ENCODE measurements around the gene RASAL2.
"Not testable (repeated sequence)": the region's sequence is repeated elsewhere in the genome, so short reads cannot be mapped to it uniquely, and the experiment has no call there.

Gene RASAL2

GRCh38 chr1:178072326-178072725, 21.6 kb upstream of the RASAL2 start:
- DNase-seq, result no peak

GRCh38 chr1:178075333-178075732, 18.6 kb upstream of the RASAL2 start:
- no peak for DNase-seq

DNA sequence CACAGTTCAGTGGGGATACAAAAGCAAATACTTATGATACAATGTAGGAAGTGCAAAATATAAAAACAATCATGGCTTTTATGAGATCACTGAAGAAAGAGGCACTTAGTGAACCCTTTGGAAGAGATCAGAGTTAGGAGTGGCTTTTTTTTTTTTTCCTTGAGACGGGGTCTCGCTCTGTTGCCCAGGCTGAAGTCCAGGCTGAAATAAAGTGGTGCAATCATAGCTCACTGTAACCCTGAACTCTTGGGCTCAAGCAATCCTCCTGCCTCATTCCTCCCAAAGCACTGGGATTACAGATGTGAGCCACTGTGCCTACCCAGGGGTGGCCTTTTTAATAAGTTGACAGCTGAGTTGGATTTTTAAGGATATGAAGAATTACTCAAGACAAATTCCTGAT, 17.3 kb upstream of the RASAL2 start:
- no peak for DNase-seq

DNA sequence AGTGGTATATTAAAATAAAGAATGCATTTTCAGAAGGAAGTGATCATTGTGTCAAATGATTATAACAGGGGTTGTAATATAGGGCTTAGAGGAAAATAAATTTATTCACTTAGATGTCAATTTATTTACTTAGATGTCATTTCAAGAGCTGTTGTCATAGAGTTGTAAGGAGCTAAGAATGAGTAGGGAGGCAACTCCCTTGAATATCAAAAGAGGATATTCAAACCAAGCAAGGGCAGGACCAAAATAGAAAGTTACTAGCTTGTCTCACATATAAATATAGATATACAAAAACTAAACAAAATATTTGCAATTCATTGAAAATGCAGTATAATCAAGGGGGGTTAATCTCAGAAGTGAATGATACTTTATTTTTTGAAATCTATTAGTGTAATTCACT, 16.0 kb upstream of the RASAL2 start:
- DNase-seq, result no peak

DNA sequence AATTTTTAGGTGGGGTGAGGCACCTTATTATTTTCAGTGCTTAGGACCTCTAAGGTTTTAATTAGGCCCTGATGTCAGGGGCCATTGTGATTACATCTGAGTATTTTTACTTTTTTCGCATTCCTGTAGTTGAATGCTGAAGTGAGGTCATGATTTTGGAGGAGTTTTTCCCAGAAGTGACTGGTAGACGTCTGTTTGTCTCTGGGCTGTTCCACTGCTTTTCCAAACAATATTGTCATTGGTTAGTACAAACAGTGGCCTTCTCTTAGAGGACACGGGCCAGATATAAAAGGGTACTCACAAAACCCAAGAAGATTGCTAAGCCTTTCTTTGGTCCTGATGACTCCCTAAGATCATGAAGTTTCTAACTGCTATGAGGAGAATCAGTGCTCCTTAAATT, 7.6 kb upstream of the RASAL2 start:
- no peak for DNase-seq

- no peak for DNase-seq
Observed at GRCh38 chr1:178086766-178087165, 7.1 kb upstream of the RASAL2 start.

- no peak for DNase-seq
Observed at GRCh38 chr1:178088651-178089050, 5.3 kb upstream of the RASAL2 start.

DNA sequence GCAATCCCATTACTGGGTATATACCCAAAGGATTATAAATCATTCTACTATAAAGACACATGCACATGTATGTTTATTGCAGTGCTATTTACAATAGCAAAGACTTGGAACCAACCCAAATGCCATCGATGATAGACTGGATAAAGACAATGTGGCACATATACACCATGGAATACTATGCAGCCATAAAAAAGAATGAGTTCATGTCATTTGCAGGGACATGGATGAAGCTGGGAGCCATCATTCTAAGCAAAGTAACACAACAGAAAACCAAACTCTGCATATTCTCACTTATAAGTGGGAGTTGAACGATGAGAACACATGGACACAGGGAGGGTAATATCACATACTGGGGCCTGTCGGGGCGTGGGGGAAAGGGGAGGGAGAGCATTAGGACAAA, 2.5 kb upstream of the RASAL2 start:
- not testable (repeated sequence) for DNase-seq

GRCh38 chr1:178091986-178092745, 1.7 kb upstream of the RASAL2 start:
- no peak for DNase-seq

DNA sequence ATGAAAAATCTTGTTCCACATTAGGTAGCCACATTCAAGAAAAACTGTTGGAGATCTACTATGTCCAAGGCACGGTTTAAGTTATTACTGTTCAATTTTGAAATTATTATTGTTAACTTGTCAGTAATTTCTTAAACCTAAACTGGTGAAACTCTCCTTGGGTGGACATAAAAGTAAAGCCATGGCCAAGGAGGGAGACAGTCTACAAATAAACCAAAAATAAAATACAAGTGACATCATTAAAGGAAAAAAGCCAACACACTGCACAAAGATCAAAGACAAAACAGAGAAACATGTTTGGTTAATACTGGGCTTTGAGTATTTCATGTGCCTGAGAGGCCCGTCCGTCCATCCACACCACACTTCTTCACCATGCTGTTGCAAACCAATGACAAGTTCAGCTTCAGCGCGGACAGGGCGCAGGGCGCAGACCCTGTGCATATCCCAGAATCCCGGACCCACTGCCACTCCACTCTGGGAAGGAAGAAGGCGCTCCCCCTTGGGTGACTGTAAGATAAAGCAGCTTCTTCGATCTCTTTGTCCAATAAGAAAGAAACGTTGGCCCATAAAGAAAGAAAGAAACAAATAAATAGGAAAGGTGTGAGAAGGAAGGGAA, 918 bp upstream of the RASAL2 start:
- no peak for DNase-seq

DNA sequence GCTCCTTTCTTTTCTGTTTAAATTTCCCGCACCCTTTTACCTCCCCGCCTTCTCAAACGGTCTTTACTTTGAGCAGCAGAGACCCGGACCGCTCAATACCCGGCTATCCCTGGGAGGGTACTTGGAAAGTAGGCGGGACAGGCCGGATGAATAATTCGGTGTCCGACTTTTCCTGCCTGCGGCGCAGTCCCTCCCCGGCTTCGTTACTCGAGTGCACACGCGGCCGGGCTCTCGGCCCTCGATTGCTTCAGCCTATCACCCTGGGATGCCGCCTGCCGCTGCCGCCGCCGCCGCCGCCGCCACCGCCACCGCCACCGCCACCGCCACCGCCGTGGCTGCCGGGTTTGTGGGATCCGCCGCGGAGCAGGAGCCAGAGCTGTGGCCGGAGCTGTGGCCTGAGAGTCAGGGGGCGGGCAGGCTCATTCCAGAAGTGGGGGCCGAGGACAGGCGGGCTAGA, 382 bp upstream of the RASAL2 start:
- DNase-seq, result no peak

GRCh38 chr1:178094739-178095645, 1.1 kb downstream of the RASAL2 start:
- DNase-seq, result no peak

DNA sequence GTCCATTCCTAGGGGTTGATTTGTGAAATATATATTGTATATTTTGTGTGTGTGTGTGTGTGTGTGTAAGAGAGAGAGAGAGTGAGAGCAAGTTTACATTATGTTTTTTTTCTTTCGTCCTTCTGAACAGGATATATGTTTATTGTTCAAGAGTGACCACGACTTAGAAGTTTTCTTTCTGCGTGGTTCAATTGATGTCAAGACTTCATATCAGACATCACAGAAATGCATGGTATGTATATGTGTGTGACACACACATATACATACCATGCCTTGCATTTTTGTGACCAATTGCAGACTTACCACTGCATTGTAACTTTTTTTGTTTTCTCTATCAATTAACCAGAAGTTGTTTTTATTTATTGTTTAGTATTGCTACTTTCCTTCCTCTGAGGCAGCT, 2.5 kb downstream of the RASAL2 start:
- DNase-seq, result no peak

GRCh38 chr1:178098262-178098661, 4.4 kb downstream of the RASAL2 start:
- no peak for DNase-seq

- DNase-seq, result no peak
Observed at GRCh38 chr1:178101266-178101630, 7.3 kb downstream of the RASAL2 start.

- DNase-seq, result no peak
Observed at GRCh38 chr1:178101654-178102053, 7.8 kb downstream of the RASAL2 start.

- no peak for DNase-seq
Observed at GRCh38 chr1:178102218-178102617, 8.3 kb downstream of the RASAL2 start.

GRCh38 chr1:178107823-178108222, 13.9 kb downstream of the RASAL2 start:
- DNase-seq, result no peak

GRCh38 chr1:178109348-178110143, 15.6 kb downstream of the RASAL2 start:
- no peak for DNase-seq

GRCh38 chr1:178115260-178115659, 21.4 kb downstream of the RASAL2 start:
- no peak for DNase-seq

DNA sequence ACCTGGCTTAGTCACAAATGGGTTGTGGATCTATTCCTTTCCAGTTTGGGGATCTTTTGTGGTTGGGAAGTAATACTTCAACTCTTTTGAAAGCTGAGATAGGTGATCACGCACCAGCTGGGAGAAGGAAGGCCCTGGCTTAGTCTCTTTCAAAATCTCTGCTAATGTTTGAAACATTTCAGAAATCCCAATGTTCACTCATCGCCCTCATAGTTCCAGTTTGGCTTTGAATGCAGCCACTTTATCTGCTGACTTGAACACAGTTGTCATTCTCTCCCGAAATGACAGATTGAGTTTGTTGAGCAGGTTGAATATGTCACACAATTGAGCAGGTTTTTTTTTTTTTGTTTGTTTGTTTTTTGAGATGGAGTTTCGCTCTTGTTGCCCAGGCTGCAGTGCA, 24.6 kb downstream of the RASAL2 start:
- DNase-seq, result no peak

- DNase-seq, result no peak
Observed at GRCh38 chr1:178119628-178120027, 25.7 kb downstream of the RASAL2 start.

- no peak for DNase-seq
Observed at GRCh38 chr1:178120088-178120487, 26.2 kb downstream of the RASAL2 start.
